ENCODE measurements around the gene OR7A10. TPM values are rescaled to one million over a fixed set of nuclear protein-coding genes. Genes with fewer than 3 reads are reported as not detected.

Gene OR7A10
- total and polyA plus RNA-seq, 9 donors: not detected

DNA sequence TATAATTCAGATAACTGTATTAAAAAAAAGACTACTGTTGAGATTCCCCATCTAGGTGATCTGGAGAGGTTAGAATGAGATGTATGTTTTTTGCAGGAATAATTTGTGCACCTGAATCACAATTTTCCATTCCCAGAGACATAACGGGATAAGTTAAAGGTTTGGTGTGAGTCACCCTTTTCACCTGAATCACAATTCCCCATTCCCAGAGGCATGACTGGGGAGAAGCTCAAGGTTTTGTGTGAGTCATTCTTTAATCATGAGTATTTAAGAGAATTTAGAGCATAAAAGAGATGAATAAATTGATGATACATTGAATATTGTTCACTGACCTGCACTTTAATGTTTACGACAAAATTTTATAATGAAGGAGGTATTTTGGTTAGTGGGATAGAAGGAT is 22.7 kb downstream of the OR7A10 start:
- 87 to 97% (median 88%) methylated on average over 2 of the region's 2 CpGs for WGBS, 3 donors
- Histone ChIP-seq H3K4me1 (ENCODE audit: insufficient read depth) (no peaks in the 10 kb centered on the region), H3K9me3 (no peaks in the 10 kb centered on the region), H3K36me3 (no peaks in the 10 kb centered on the region), H3K27me3 (no peaks in the 10 kb centered on the region), H3K4me3 (no peak overlapping the region), H3K27ac (no peak overlapping the region)
- DNase-seq: no peak
- intact Hi-C loops (cut with DNase I): no loop called here
- no peak for TF ChIP-seq POLR2A (IDR thresholded peaks at IDR 0.05)
- TF ChIP-seq EP300 (IDR thresholded peaks at IDR 0.05): no peak
- TF ChIP-seq, protein P1, sequence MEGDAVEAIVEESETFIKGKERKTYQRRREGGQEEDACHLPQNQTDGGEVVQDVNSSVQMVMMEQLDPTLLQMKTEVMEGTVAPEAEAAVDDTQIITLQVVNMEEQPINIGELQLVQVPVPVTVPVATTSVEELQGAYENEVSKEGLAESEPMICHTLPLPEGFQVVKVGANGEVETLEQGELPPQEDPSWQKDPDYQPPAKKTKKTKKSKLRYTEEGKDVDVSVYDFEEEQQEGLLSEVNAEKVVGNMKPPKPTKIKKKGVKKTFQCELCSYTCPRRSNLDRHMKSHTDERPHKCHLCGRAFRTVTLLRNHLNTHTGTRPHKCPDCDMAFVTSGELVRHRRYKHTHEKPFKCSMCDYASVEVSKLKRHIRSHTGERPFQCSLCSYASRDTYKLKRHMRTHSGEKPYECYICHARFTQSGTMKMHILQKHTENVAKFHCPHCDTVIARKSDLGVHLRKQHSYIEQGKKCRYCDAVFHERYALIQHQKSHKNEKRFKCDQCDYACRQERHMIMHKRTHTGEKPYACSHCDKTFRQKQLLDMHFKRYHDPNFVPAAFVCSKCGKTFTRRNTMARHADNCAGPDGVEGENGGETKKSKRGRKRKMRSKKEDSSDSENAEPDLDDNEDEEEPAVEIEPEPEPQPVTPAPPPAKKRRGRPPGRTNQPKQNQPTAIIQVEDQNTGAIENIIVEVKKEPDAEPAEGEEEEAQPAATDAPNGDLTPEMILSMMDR (IDR thresholded peaks at IDR 0.05): no peak

DNA sequence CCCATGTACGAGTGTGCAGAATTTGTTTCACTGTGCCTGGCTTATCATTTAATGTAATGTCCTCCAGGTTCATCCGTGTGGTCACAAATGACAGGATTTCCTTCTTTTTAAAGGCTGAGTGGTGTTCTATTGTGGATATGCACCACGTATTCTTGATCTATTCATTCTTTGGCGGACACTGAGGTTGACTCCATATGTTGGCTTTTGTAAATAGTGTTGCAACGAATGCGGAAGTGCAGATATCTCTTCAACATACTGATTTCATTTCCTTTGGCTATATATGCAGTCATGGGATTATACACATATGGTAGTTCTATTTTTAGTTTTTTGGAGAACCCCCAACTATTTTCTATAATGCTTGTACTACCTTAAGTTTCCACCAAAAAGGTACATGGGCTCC is 26.8 kb downstream of the OR7A10 start:
- 61 to 67% (median 63%) methylated on average over 6 of the region's 6 CpGs for WGBS, 3 donors
- no peak overlapping the region for H3K4me3 ChIP-seq
- H3K27me3 ChIP-seq: no peaks in the 10 kb centered on the region
- intact Hi-C loops (cut with DNase I): no loop called here
- TF ChIP-seq, protein P1 (IDR thresholded peaks at IDR 0.05): no peak
- TF ChIP-seq EP300 (IDR thresholded peaks at IDR 0.05): no peak
- no peak for TF ChIP-seq POLR2A (IDR thresholded peaks at IDR 0.05)
- H3K27ac ChIP-seq: no peak overlapping the region
- no peaks in the 10 kb centered on the region for H3K9me3 ChIP-seq
- no peak for DNase-seq
- no peaks in the 10 kb centered on the region for H3K4me1 ChIP-seq (ENCODE audit: insufficient read depth)
- no peaks in the 10 kb centered on the region for H3K36me3 ChIP-seq

DNA sequence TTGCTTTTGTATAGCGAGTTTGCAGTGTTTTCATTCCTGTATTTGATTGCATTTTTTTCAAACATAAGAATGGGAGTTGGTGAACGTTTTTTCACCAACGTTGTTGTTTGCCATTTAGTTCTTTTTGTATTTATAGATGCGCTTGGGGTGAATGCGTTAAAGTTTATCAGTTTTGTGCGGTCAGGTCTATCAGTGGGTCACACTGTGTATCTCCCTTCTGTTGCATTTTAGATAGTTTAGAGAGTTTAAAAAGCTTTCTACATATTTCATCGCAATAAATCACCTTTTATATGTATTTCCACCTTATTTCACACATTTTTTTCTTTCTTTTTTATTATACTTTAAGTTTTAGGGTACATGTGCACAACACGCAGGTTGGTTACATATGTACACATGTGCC is 30.1 kb downstream of the OR7A10 start:
- Histone ChIP-seq H3K4me3 (no peak overlapping the region), H3K27me3 (no peaks in the 10 kb centered on the region), H3K4me1 (ENCODE audit: insufficient read depth) (no peaks in the 10 kb centered on the region), H3K9me3 (no peaks in the 10 kb centered on the region), H3K36me3 (no peaks in the 10 kb centered on the region), H3K27ac (no peak overlapping the region)
- WGBS, 3 donors: 63 to 72% (median 69%) methylated on average over 8 of the region's 8 CpGs
- DNase-seq: no peak
- TF ChIP-seq POLR2A (IDR thresholded peaks at IDR 0.05) (no peak), EP300 (IDR thresholded peaks at IDR 0.05) (no peak)
- TF ChIP-seq, protein P1 (IDR thresholded peaks at IDR 0.05): no peak
- intact Hi-C loops (cut with DNase I): no loop called here

DNA sequence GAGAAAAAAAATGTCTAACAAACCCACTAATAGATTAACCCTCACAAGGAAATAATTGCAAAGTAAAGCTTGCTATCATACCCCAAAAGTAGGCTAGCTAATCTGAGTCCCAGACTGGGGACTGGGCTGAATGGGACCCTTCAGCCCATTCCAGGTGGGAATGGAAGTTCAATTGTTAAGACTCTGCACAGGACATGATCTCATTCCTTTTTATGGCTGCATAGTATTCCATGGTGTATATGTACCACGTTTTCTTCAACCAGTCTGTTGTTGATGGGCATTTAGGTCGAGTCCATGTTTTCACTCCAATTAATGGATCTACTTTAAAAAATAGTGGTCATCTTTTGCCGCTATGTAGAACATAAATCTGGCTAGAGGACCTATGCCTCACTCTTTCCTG is 31.7 kb downstream of the OR7A10 start:
- no peak for DNase-seq
- 58 to 62% (median 59%) methylated on average over 3 of the region's 3 CpGs for WGBS, 3 donors
- Histone ChIP-seq H3K36me3 (no peaks in the 10 kb centered on the region), H3K4me3 (no peak overlapping the region), H3K9me3 (no peaks in the 10 kb centered on the region), H3K27ac (no peak overlapping the region), H3K4me1 (ENCODE audit: insufficient read depth) (no peaks in the 10 kb centered on the region), H3K27me3 (no peaks in the 10 kb centered on the region)
- intact Hi-C loops (cut with DNase I): no loop called here
- TF ChIP-seq, protein P1 (IDR thresholded peaks at IDR 0.05): no peak
- no peak for TF ChIP-seq EP300 (IDR thresholded peaks at IDR 0.05)
- no peak for TF ChIP-seq POLR2A (IDR thresholded peaks at IDR 0.05)
